Measurements from ENCODE around the gene CTDSPL. TPM values are rescaled to one million over a fixed set of nuclear protein-coding genes. Genes with fewer than 3 reads are reported as not detected.

The CTDSPL gene
- total and polyA plus RNA-seq, 2 experiments from 2014 or later, result 29.2 to 33.7 TPM

DNA sequence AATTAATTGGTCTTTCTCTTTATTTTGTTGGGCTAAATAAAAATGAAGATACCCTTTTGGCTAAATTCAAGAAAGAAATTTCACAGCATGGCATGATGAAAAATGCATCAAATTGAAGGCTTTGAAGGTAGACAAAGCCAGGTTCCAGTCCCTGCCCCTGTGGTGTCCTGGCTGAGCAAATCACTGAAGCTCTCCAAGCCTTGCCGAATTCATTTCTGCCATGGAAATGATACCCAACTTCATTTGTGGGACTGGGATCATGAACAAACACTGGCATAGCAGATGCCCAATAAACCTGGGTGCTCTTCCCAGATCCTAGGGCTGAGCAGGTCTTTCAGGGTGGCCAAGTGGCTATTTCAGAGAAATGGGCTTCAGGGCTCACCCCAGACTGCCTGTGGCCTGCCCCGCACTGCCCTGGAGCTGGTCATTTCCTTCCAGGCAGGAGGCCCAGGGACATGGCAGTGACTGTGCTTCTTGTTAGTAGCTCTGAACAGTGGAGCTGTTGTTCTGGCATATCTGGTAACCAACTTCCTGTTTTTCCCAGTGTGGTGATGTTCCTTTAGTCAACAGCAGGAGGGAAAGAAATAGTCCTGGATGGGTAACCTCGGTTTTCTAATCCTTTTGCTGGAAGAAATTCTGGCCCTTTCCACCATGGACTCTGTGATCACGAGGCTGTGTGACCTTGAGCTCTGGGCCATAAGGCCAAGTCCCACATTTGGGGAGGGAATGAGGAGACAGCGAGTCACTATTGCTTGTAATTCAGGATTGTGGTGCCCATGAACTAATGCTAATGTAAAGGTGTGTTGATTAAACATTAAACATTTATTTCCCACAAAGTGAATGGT, 47.6 kb downstream of the CTDSPL start:
- peaks cover 8% of the 10 kb centered on the region for H4K20me1 ChIP-seq (ENCODE audit: insufficient read depth, poor library complexity, severe bottlenecking)
- no peaks in the 10 kb centered on the region for H3K36me3 ChIP-seq (replicated peaks; ENCODE audit: insufficient read depth, low read depth)
- H3K4me1 ChIP-seq (ENCODE audit: insufficient read depth), result peaks cover 30% of the 10 kb centered on the region
- peaks cover 58% of the 10 kb centered on the region for H3K79me2 ChIP-seq
- TF ChIP-seq EZH2 (IDR thresholded peaks at IDR 0.05; ENCODE audit: borderline replicate concordance) (no peak), EZH2phosphoT487 (IDR thresholded peaks at IDR 0.05; ENCODE audit: low read depth, severe bottlenecking, unreplicated experiment) (no peak)
- TF ChIP-seq, protein P1, sequence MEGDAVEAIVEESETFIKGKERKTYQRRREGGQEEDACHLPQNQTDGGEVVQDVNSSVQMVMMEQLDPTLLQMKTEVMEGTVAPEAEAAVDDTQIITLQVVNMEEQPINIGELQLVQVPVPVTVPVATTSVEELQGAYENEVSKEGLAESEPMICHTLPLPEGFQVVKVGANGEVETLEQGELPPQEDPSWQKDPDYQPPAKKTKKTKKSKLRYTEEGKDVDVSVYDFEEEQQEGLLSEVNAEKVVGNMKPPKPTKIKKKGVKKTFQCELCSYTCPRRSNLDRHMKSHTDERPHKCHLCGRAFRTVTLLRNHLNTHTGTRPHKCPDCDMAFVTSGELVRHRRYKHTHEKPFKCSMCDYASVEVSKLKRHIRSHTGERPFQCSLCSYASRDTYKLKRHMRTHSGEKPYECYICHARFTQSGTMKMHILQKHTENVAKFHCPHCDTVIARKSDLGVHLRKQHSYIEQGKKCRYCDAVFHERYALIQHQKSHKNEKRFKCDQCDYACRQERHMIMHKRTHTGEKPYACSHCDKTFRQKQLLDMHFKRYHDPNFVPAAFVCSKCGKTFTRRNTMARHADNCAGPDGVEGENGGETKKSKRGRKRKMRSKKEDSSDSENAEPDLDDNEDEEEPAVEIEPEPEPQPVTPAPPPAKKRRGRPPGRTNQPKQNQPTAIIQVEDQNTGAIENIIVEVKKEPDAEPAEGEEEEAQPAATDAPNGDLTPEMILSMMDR (IDR thresholded peaks at IDR 0.05; ENCODE audit: poor library complexity), result no peak
- 97% methylated on average over 5 of the region's 5 CpGs for WGBS (ENCODE audit: low lambda C conversion rate, missing lambda C conversion rate)
- H3K4me3 ChIP-seq, result no peak overlapping the region
- no peaks in the 10 kb centered on the region for H3K27me3 ChIP-seq
- DNase-seq (ENCODE audit: low spot score), result no peak
- no peak overlapping the region for H3K4me2 ChIP-seq
- H3K9me2 ChIP-seq (replicated peaks; ENCODE audit: insufficient read depth), result no peaks in the 10 kb centered on the region
- H2AFZ ChIP-seq, result no peak overlapping the region
- no peak overlapping the region for H3K27ac ChIP-seq
- no peaks in the 10 kb centered on the region for H3K9me3 ChIP-seq (ENCODE audit: low read depth)

- Histone ChIP-seq H4K20me1 (ENCODE audit: insufficient read depth, poor library complexity, severe bottlenecking) (peaks cover 2% of the 10 kb centered on the region), H3K4me2 (no peak overlapping the region), H2AFZ (no peak overlapping the region), H3K9me3 (ENCODE audit: low read depth) (no peaks in the 10 kb centered on the region), H3K27me3 (no peaks in the 10 kb centered on the region), H3K4me3 (no peak overlapping the region), H3K36me3 (replicated peaks; ENCODE audit: insufficient read depth, low read depth) (no peaks in the 10 kb centered on the region), H3K79me2 (peaks cover 67% of the 10 kb centered on the region), H3K9me2 (replicated peaks; ENCODE audit: insufficient read depth) (no peaks in the 10 kb centered on the region), H3K27ac (peak overlapping the region; percentile 39), H3K4me1 (ENCODE audit: insufficient read depth) (peaks cover 25% of the 10 kb centered on the region)
- no peak for TF ChIP-seq EZH2 (IDR thresholded peaks at IDR 0.05; ENCODE audit: borderline replicate concordance)
- TF ChIP-seq, protein P1 (IDR thresholded peaks at IDR 0.05; ENCODE audit: poor library complexity), result no peak
- TF ChIP-seq EZH2phosphoT487 (IDR thresholded peaks at IDR 0.05; ENCODE audit: low read depth, severe bottlenecking, unreplicated experiment), result no peak
- DNase-seq (ENCODE audit: low spot score), result no peak
- 43% methylated on average over 4 of the region's 4 CpGs for WGBS (ENCODE audit: low lambda C conversion rate, missing lambda C conversion rate)
These were observed 49.2 kb downstream of the CTDSPL start for GRCh38 chr3:37910671-37911400.

DNA sequence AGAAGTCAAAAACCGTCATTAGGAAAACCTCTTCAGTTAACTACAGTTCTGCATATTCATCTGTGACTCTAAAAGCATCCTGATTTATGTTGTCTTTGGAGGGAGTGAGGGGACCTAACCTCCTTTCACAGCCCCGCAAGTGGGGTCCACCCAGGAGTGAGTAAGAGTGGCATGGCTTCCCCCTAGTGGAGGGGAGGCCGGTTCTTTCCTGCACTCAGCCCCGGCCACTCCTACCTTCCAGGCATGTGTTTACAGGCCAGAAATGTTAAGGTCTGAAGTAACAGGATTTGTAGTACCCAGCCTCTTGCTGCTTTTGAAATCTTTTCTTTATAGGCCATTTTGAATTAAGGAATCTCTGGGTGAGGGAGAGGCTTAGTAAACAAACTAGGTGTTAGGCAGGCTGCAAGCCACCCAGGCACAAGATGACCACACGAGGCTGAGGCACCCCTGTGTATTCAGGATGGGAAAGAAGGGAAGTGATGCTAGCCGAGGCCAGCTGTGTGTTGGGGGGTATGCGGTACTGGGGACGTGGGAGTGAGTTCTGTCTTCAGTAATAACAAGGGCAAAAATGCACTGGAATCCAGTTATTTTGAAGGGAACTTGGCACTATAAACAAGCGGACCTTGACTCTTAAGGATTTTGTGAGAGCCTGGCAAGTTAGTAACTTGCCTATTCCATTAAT, 50.5 kb downstream of the CTDSPL start:
- H3K4me3 ChIP-seq, result no peak overlapping the region
- peaks cover 11% of the 10 kb centered on the region for H3K4me1 ChIP-seq (ENCODE audit: insufficient read depth)
- H3K79me2 ChIP-seq, result peaks cover 77% of the 10 kb centered on the region
- no peak overlapping the region for H2AFZ ChIP-seq
- no peaks in the 10 kb centered on the region for H3K36me3 ChIP-seq (replicated peaks; ENCODE audit: insufficient read depth, low read depth)
- H4K20me1 ChIP-seq (ENCODE audit: insufficient read depth, poor library complexity, severe bottlenecking), result no peaks in the 10 kb centered on the region
- H3K27ac ChIP-seq, result no peak overlapping the region
- H3K27me3 ChIP-seq, result no peaks in the 10 kb centered on the region
- H3K9me2 ChIP-seq (replicated peaks; ENCODE audit: insufficient read depth), result no peaks in the 10 kb centered on the region
- no peak overlapping the region for H3K4me2 ChIP-seq
- DNase-seq (ENCODE audit: low spot score), result no peak
- no peaks in the 10 kb centered on the region for H3K9me3 ChIP-seq (ENCODE audit: low read depth)
- no peak for TF ChIP-seq EZH2 (IDR thresholded peaks at IDR 0.05; ENCODE audit: borderline replicate concordance)
- TF ChIP-seq, protein P1 (IDR thresholded peaks at IDR 0.05; ENCODE audit: poor library complexity), result peak; percentile 18
- WGBS (ENCODE audit: low lambda C conversion rate, missing lambda C conversion rate), result 81% methylated on average over 9 of the region's 9 CpGs
